HG02973 (cell line): ENCODE measurements around the gene TMUB2.
"Not testable (repeated sequence)": the region's sequence is repeated elsewhere in the genome, so short reads cannot be mapped to it uniquely, and the experiment has no call there.

ENCODE experiments used
- ATAC-seq: cut with Tn5 transposase; IDR thresholded peaks from one replicate; pipeline ENCODE4 v1.9.1; 2021; ENCODE audit warnings: moderate library complexity; ENCODE audit not compliant: unreplicated experiment

TMUB2 gene

DNA sequence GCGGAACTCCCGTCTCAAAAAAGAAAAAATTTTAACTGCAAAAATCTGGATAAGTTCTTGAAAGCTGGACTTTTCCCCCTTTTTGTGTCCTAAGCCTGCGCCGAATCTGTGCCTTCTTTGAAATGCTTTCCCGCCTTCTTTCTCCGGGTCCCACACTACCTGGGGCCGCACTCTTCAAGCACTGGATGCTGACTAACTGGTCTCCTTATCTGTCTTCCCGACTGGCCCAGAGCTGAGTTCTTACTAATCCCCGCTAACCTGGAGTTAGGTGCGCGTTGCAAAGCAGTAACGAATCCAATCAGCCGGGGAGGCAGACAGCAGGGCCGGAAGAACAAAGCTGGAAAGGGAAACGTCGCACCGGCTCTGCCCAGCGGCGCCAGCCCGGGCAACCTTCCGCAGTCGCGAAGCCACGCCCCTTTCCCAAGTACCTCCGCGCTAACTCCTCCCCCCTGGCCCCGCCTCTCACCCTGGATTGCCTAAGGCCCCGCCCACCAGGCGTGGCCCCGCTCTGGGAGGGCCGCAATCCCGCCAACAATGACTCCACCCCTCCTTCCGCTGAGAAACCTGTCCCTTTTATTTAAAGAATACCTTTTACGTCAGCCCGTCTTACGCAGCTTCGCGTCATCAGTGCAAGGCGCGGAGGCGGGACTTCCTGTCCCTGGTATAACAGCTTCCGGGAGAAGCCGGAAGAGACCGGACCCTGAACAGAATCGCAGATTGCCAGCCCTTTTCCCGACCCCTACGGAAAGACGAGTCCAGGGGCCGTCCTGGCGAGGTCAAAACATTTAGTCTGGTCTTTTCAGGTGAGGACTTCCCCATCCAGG is at the start of gene TMUB2:
TMUB2 (plus strand) TSS at position 666 of the 824 bp plus-strand sequence. CDS start 737 bp downstream, outside the sequence.
- ATAC-seq, result peak; percentile 80

DNA sequence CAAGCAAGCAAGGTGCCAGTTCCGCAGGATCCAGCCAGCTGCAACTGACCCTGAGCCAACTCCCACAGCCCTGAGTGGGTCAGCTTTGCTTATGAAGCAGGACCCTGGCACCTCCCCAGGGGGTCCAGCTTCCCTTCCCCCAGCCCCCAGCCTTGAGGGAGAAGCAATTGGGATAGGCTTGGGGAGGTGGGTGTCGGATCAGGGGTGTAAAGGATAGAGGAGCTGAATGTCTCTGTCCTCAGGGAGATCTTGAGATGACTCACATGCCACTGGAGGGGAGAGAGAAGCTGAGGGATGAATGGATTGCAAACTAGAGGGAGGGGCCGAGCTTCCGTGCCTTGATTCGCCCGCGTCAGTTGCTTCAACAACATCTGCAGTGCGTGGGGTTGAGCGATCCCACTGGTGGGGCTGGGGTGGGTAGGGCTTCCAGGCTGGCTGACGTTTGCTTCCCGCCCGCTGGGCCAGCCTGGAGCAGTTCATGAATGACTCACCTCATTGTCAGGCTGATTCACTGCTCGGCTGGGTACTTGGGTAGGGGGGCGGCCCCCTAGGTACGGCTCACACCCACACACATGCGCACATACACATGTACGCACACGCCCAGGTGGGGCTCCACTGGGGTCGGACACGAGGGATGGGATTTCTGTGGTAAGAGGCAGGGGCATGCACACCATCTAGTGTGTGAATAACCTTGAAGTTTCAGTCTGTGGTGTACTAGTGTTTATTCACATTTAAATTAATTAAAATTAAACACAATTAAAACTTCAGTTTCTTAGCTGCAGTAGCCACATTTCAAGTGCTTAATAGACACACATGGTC is 48.7 kb upstream of the TMUB2 start:
- ATAC-seq, result no peak

DNA sequence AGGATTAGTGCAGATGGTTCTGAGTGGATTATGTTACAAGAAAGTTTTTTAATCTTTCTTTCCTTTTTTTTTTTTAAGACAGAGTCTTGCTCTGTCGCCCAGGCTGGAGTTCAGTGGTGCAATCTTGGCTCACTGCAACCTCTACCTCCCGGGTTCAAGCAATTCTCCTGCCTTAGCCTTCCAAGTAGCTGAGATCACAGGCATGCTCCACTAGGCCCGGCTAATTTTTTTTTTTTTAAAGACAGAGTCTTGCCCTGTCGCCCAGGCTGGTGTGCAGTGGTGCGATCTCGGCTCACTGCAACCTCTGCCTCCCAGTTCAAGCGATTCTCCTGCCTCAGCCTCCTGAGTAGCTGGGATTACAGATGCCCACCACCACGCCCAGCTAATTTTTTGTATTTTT is 42.9 kb upstream of the TMUB2 start:
- not testable (repeated sequence) for ATAC-seq

DNA sequence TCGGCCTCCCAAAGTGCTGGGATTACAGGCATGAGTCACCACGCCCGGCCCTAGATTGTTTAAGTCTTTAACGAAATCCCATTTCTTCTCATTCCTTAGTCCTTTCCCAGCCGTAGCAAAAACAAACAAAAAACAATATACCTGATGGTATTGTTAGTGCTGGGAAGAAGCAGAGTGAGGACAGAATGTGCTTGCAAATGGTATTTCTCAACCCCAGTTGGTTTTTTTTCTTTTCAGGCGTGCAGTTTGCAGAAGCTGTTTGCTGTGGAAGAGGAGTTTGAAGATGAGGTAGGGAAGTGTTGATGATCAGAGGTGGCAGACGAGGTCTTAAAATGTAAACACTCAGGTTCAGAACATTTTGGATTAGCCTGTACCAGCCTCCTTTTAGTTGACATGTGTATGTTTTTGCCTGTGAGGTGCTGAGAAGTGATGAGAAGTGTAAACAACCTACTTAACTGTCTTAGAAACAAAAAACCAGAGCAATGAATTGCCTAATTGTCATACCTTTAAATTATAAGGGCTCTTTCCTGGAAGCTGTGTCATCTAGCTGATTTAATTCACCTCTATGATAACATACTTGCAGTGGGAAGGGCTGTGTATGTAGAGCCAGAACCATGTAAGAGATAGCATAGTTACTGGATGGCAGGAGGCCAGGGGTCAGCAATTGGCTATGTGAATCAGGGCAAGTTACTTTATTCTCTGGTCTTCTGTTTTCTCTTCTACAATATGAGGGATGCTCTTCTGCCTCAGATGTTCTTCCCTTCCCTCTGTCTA is 41.6 kb upstream of the TMUB2 start:
- ATAC-seq, result no peak

DNA sequence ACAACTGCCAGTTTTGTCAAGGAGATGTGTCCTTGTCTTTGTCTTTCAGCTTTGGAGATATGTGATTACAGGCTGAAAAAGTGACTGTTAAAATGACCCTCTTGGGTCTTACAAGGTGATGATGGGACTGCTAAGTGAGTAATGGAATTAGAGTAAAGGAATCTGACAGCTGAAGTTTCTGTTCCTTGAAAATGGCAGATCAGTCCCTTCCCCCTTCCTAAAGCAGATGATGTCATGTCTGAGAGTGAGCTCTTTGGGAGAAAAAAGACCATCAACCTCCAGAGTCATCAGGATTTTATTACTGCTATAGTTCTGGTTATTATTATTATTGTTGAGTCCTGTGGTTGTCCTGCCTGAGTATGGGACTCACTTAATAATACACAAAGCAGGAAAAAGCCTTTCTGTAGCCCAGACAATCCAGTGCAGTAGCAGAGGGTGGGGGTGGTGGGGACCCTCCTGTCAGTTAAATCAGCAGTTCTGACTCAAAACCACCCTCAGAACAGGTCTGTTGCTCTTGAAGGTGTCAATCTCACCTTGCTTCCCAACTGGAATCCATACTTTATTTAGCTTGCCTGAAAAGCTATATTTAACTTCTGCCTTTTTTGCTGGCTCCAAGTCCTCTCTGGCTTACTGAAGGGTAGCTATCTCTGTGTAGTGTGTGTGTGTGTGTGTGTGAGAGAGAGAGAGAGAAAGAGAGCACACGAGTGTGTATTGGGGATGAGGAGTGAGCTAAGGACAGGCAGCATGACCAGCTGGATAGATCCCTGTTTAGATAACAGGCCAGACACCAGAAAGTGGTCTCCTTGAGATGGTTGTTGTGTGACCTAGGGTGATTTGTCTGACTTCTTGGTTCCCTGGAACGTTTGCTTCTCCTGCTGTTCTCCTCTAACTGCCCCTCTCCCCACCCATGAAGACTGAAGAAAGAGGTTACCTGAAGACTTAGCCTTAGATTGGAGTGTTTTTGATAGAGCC is 40.1 kb upstream of the TMUB2 start:
- no peak for ATAC-seq

DNA sequence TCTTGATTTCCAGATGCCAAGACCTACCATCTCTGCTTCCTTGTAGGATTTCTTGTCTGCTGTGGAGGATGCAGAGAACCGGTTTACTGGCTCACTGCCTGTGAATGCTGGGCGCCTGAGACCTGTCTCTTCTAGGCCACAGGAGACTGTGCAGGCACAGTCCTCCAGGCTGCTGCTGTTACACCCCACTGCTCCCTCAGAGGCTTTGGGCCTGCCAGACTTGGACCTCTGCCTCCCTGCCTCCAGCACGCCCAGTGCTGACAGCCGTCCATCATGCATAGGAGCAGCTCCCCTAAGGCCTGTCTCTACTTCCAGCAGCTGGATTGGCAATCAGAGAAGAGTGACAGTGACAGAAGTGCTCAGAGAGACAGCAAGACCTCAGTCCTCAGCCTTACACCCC is 39.0 kb upstream of the TMUB2 start:
- no peak for ATAC-seq

DNA sequence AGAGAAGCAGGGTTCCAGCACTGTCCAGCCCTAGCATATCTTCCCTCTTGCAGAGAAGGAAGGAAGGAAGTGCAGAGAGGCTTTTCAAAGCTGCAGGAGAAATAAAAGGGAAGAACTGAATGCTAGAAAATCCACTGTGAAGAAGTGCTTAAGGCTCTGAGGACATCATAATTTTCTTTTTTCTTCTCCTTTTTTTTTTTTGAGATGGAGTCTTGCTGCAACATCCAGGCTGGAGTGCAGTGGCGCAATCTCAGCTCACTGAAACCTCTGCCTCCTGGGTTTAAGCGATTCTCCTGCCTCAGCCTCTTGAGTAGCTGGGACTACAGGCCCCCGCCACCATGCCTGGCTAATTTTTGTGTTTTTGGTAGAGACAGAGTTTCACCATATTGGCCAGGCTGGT is 37.7 kb upstream of the TMUB2 start:
- not testable (repeated sequence) for ATAC-seq

DNA sequence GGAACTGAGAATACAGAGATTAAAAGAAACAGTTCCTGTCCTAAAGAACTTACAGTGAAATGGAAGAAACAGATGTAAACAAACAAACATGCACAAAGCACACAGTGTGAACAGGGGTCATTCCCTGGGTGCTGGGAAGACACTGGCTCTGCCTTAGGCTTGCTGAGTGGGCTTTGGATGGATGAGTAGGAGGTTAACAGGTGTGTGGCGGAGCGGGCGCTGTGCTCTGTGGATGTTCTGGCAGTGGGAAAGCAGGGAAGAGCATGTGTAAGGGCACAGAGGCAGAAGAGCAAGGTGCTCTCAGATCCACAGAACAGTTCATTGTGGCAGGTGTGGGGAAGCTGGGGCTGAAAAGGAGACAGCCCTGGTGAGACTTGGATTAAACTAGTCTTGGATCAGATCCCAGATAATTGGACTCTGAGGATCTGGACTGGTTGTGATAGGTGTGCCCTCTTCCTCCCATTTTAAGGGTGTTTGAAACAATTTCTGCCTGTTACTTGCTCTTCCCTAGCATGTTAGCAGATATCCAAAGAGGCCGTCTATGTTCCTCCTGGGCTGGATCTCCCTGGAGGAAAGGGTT is 36.9 kb upstream of the TMUB2 start:
- no peak for ATAC-seq

DNA sequence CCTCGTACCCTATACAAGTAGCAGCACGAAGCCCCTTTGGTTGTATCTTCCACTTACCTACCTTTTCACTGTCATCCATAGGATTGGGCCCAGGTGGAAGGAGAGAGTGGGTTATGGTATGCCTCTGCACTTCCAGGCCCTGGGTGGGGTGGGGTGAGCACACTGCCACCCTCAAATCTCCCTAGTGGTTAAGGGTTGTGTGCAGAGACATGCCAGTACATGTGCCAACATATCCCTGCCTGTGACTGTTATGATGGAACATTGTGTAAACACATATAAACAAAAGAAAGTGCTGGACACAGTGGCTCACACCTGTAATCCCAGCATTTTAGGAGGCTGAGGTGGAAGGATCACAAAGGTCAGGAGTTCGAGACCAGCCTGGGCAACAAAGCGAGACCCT is 33.9 kb upstream of the TMUB2 start:
- no peak for ATAC-seq

DNA sequence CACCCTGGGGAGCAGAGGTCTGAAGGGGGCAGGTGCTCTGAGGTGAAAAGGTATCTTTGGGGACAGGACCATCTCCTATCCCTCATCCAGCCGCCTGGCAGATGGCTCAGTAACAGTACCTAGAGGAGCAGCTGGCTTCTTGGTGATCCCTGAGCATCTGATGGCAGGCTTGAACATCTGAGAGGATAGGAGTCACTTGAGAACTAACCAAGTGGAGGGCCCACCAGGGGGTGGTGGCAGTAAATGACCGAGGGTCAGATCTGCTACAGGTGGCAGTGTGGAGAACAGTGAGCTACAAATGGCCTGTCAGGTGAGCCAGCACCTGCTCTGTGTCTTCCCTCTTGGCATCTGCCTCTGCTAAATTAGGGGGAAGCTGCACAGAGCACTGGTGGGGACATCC is 31.3 kb upstream of the TMUB2 start:
- ATAC-seq, result no peak

DNA sequence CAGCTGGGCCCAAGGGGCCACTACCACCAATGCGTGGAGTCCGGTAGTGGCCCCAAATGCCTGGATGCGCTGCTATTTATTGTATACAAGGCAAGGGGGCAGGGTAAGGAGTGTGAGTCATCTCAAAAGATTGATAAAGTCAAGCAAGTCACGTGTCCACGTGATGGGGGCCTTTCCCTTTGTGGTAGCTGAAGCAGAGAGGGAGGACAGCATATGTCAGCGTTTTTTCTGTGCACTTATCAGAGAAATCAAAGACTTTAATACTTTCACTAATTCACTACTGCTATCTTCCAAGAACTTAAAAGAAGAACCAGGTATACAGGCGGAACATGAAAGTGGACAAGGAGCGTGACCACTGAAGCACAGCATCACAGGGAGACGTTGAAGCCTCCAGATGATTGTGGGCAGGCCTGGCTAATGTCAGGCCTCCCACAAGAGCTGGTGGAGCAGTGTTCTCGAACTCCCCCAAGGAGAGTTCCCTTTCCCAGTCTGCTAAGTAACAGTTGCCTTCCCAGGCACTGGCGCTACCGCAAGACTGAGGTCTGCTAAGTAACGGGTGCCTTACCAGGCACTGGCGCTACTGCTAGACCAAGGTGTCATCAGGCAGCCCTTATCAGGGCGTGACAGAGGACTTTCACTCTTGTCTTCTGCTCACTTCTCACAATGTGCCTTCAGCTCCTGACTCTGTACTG is 27.1 kb upstream of the TMUB2 start:
- ATAC-seq, result no peak

DNA sequence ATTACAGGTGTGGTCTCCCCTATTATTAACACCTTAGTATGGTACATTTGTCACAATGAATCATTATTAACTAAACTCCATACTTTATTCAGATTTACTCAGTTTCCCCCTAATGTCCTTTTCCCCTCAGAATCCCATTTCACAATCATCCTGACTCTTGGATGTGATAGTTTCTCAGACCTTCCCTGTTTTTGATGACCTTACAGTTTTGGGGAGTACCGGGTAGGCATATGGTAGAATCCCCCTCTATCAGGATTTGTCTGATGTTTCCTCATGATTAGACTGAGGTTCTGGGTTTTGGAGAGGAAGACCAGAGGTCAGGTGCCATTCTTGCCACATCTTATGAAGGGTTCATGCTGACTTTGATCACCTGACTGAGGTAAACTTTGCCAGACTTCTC is 22.3 kb upstream of the TMUB2 start:
- ATAC-seq, result no peak

DNA sequence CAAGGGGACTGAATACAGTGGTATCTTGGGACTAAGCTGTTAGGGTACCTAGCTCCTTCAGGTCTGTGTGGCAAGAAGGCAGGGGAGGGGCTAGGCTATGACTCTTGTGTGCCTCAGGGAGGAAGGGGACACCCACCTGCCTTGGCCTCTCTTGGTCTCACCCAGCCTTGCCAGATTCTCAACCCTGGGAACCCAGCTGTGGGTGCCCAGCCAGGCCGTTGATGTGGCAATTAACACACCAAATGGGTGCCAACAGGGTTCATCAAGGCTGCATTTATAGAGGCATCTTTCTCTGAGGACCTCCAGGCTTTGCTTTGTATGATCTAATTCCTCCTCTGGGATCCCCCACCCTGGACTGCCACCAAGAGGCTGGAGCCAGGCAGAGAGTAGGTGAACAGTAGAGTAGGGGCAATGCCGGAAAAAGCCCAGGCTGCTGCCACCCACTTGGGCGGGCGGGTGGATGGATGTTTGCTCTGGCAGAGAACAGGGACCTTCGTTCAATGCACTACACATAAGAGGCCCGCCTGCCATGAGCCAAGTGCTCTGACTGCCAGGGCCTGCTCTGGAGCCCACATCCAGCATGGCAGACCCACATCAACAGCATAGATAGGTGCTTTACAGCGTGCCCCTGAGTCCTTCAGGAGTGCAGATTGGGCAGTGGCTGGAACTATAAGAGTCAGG is 19.5 kb upstream of the TMUB2 start:
- ATAC-seq, result no peak

DNA sequence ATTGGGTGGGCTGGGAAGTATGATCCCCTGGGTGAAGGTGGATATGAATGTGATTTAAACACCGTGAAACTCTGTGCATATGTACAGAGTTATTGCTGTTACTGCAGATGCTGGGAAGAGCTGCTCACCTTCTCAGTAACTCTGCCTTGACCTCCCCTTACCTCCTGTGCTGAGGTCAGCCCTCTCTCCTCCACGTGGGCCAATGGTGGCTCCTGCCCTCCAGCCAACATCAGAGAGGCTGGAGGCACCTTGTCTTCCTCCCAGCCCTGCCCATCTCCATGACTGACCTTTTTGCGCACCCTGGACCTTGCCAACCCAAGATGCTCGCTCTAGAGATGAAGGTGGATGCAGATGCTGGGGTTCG is 16.7 kb upstream of the TMUB2 start:
- no peak for ATAC-seq

DNA sequence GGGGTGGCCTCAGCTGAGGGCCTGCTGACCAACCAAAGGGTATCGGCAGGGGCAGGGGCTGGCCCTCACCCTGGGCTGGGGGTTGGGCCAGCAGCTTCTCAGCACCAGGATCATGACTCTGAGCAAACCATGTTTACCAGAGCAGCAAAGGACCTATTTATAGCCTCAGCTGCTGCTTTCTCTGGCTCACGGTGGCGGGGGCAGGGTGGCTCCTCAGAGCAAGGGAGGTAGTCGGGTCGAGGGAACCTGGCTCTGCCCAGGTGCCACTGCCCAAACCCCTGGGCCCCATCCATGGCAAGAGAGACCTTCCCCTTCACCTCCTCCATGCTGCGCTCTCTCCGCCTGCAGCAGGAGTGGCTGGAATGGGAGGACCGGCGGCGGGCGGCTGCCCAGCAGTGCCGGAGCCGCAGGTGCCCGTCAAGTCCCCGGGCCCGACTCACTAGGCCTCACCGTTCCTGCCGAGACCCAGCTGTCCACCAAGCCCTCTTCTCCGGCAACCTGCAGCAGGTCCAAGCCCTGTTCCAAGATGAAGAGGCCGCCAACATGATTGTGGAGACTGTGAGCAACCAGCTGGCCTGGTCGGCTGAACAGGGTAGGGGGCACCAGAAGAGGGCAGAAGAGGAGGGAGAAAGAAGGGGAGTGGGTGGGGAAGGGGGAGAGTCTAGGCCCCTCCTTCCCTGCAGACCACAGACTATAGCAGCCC is 16.1 kb upstream of the TMUB2 start, which contains the start of gene ASB16:
ASB16 (plus strand) TSS at position 206 of the 703 bp plus-strand sequence; CDS start at position 292, 86 bp downstream.
- ATAC-seq, result no peak

DNA sequence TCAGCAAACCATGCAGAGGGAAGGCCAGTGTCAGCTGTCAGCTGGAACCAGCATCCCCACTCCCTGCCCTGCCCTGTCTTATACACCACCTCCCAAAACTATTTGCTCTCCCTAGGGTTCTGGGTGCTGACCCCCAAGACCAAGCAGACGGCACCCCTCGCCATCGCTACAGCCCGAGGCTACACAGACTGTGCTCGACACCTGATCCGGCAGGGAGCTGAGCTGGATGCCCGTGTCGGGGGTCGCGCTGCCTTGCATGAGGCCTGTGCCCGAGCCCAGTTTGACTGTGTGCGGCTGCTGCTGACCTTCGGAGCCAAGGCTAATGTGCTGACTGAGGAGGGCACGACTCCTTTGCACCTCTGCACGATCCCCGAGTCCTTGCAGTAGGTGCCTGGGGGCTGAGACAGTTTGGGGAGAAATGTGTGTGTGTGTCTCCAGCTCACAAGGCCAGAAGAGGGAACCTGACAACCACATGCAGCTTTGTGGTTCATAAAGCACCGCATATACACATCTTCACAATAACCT is 14.8 kb upstream of the TMUB2 start:
- ATAC-seq, result no peak

DNA sequence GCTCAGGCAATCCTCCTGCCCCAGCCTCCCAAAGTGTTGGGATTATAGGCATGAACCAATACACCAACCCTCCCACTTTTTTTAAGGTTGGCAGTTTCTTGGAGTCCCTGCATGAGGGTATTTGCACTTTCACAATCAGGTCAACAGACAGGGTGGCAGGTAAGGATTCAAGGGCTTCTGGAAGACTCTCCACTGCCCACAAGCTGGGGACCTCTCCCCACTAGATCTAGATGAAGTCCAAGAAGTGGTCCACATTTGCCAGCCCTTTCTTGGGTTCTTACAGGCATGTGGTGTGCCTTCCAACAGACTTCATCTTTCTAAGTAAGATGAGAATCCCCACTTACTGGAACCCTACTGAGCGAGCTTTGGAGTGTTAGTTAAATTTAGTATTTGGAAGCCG is 12.3 kb upstream of the TMUB2 start:
- no peak for ATAC-seq

DNA sequence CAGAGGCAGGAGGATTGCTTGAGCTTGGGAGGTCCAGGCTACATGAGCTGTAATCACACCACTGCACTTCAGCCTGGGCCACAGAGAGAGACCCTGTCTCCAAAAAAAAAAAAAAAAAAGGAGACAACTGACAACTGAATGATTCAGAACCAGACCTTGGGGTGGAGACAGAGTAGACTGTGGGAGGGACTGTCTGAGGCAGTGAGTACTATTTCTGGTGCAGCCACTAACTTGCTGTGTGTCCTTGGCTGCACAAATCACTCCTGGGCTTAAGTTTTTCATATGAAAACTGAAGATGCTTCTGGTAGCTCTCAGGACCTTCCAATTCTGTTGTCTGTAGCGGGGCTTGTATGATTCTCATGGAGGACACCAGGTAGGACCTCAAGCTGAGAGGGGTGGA is 10.5 kb upstream of the TMUB2 start:
- ATAC-seq, result no peak
